Tibial artery (tissue), 4 donors: ENCODE measurements around the gene KLHL3.

Source experiments
- DNase-seq, 2 donors: peaks; one replicate each; pipeline ENCODE4 v3.0.0-alpha.2; 2019
- H3K27ac ChIP-seq, 2 donors: fragments of 200-600 bp; sonication (generic) in 1 of 2; 1 replicate in 1 of 2; 2 replicates in 1 of 2; pipeline ENCODE4 v1.5.1; 2018 to 2019; ENCODE audit warnings: mild to moderate bottlenecking in 1 of 2
- H3K27me3 ChIP-seq, 2 donors: fragments of 200-600 bp; sonication (generic) in 1 of 2; one replicate each; pipeline versions ENCODE4 v1.5.1 to v1.6.0; 2016 to 2019
- H3K36me3 ChIP-seq, 3 donors: fragments of 200-600 bp; sonication (generic) in 2 of 3; one replicate each; pipeline ENCODE4 v1.5.1; 2016 to 2019; ENCODE audit warnings: mild to moderate bottlenecking in 2 of 3
- H3K4me1 ChIP-seq, 4 donors: fragments of 200-600 bp; sonication (generic) in 2 of 4; 1 replicate in 3 of 4; 2 replicates in 1 of 4; pipeline ENCODE4 v1.5.1; 2016 to 2019
- H3K4me3 ChIP-seq, 2 donors: fragments of 200-600 bp; sonication (generic) in 1 of 2; 1 replicate in 1 of 2; 2 replicates in 1 of 2; pipeline ENCODE4 v1.5.1; 2018 to 2019; ENCODE audit warnings: mild to moderate bottlenecking in 2 of 2
- H3K9me3 ChIP-seq, 3 donors: fragments of 200-600 bp; sonication (generic) in 1 of 3; one replicate each; pipeline ENCODE4 v1.5.1; 2016 to 2019
- CTCF ChIP-seq, 2 experiments: fragments of 200-600 bp in 1 of 2; fragments of 450-650 bp in 1 of 2; IDR thresholded peaks; one replicate each; pipeline ENCODE4 v1.5.1; 2017 to 2019; ENCODE audit warnings: antibody characterized with exemption in 2 of 2, mild to moderate bottlenecking in 1 of 2, moderate library complexity in 1 of 2
- intact Hi-C: fragments of 100-400 bp; cut with DNase I; formaldehyde crosslinking; loops from one replicate; pipeline ENCODE4 v1.15.0; 2023; ENCODE audit warnings: low total_unique reads

The KLHL3 gene

GRCh38 chr5:137611794-137612435 is 124.0 kb downstream of the KLHL3 start:
- no peaks in the 10 kb centered on the region for H3K4me1 ChIP-seq
- intact Hi-C loops: no loop called here
- TF ChIP-seq CTCF (IDR thresholded peaks at IDR 0.05): no peak
- DNase-seq: no peak
- no peak overlapping the region for H3K4me3 ChIP-seq
- H3K36me3 ChIP-seq: no peaks in the 10 kb centered on the region
- no peaks in the 10 kb centered on the region for H3K9me3 ChIP-seq
- no peak overlapping the region for H3K27ac ChIP-seq
- H3K27me3 ChIP-seq: peaks cover 0 to 3% of the 10 kb centered on the region in 2 donors

- Histone ChIP-seq H3K36me3 (no peaks in the 10 kb centered on the region), H3K27me3 (peaks cover 0 to 3% of the 10 kb centered on the region in 2 donors), H3K4me3 (no peak overlapping the region), H3K4me1 (no peaks in the 10 kb centered on the region), H3K9me3 (no peaks in the 10 kb centered on the region), H3K27ac (no peak overlapping the region)
- no peak for DNase-seq
- intact Hi-C loops: no loop called here
- TF ChIP-seq CTCF (IDR thresholded peaks at IDR 0.05): no peak
Measured at GRCh38 chr5:137611011-137611580, 124.8 kb downstream of the KLHL3 start.

GRCh38 chr5:137610598-137610997 is 125.3 kb downstream of the KLHL3 start:
- Histone ChIP-seq H3K27ac (no peak overlapping the region), H3K9me3 (no peaks in the 10 kb centered on the region), H3K4me1 (no peaks in the 10 kb centered on the region), H3K4me3 (no peak overlapping the region), H3K27me3 (peaks cover 0 to 3% of the 10 kb centered on the region in 2 donors), H3K36me3 (no peaks in the 10 kb centered on the region)
- no peak for DNase-seq
- no peak for TF ChIP-seq CTCF (IDR thresholded peaks at IDR 0.05)
- intact Hi-C loops: no loop called here

GRCh38 chr5:137609127-137609526 is 126.8 kb downstream of the KLHL3 start:
- H3K27ac ChIP-seq: no peak overlapping the region
- no peaks in the 10 kb centered on the region for H3K36me3 ChIP-seq
- no peak overlapping the region for H3K4me3 ChIP-seq
- H3K27me3 ChIP-seq: peaks cover 0 to 5% of the 10 kb centered on the region in 2 donors
- H3K9me3 ChIP-seq: no peaks in the 10 kb centered on the region
- TF ChIP-seq CTCF (IDR thresholded peaks at IDR 0.05): no peak
- DNase-seq: no peak
- H3K4me1 ChIP-seq: no peaks in the 10 kb centered on the region
- intact Hi-C loops: no loop called here

GRCh38 chr5:137607771-137608170 is 128.1 kb downstream of the KLHL3 start:
- H3K4me1 ChIP-seq: no peaks in the 10 kb centered on the region

More at GRCh38 chr5:137607771-137608170, 128.1 kb downstream of the KLHL3 start:
- intact Hi-C loops: no loop called here
- no peak overlapping the region for H3K4me3 ChIP-seq
- no peaks in the 10 kb centered on the region for H3K36me3 ChIP-seq
- H3K9me3 ChIP-seq: no peaks in the 10 kb centered on the region
- H3K27ac ChIP-seq: no peak overlapping the region
- TF ChIP-seq CTCF (IDR thresholded peaks at IDR 0.05): no peak
- H3K27me3 ChIP-seq: peaks cover 0 to 5% of the 10 kb centered on the region in 2 donors
- DNase-seq: no peak
